Sigmoid colon (tissue), 7 donors: ENCODE measurements around the gene MIF. TPM values are rescaled to one million over a fixed set of nuclear protein-coding genes. Genes with fewer than 3 reads are reported as not detected.
"Not testable (repeated sequence)": the region's sequence is repeated elsewhere in the genome, so short reads cannot be mapped to it uniquely, and the experiment has no call there.

Experiments
- DNase-seq: peaks from one replicate; pipeline ENCODE4 v3.0.0-alpha.2; 2019
- H3K27ac ChIP-seq, 4 donors: fragments of 200-600 bp; sonication (generic); one replicate each; pipeline ENCODE4 v1.5.1; 2016 to 2019; ENCODE audit warnings: mild to moderate bottlenecking in 1 of 4
- H3K27me3 ChIP-seq, 3 donors: fragments of 200-600 bp; sonication (generic); one replicate each; pipeline ENCODE4 v1.5.1; 2019; ENCODE audit warnings: mild to moderate bottlenecking in 1 of 3
- H3K36me3 ChIP-seq, 4 donors: fragments of 200-600 bp; sonication (generic); one replicate each; pipeline ENCODE4 v1.5.1; 2016 to 2019
- H3K4me1 ChIP-seq, 4 donors: fragments of 200-600 bp; sonication (generic); one replicate each; pipeline ENCODE4 v1.5.1; 2017 to 2019
- H3K4me3 ChIP-seq, 4 donors: fragments of 200-600 bp; sonication (generic); one replicate each; pipeline ENCODE4 v1.5.1; 2017 to 2019; ENCODE audit warnings: mild to moderate bottlenecking in 2 of 4, moderate library complexity in 1 of 4
- H3K9me3 ChIP-seq, 4 donors: fragments of 200-600 bp in 3 of 4; sonication (generic) in 3 of 4; one replicate each; pipeline versions ENCODE4 v1.5.1 to v1.6.1; 2013 to 2019
- EP300 ChIP-seq, 4 donors: sonication (generic); formaldehyde crosslinking; IDR thresholded peaks; one replicate each; pipeline ENCODE4 v1.6.1; 2017; ENCODE audit warnings: antibody characterized with exemption in 4 of 4
- POLR2A ChIP-seq, 2 donors: fragments of 450-650 bp; IDR thresholded peaks; one replicate each; pipeline ENCODE4 v1.6.1; 2016; ENCODE audit warnings: antibody characterized with exemption in 2 of 2, mild to moderate bottlenecking in 2 of 2, moderate library complexity in 2 of 2
- POLR2AphosphoS5 ChIP-seq, 4 donors: sonication (generic); formaldehyde crosslinking; IDR thresholded peaks; one replicate each; pipeline ENCODE4 v1.6.1; 2017; ENCODE audit warnings: antibody characterized with exemption in 4 of 4
- WGBS, 2 donors: extraction: QIAGEN DNeasy Blood & Tissue Kit; methylation state at CpG; one replicate each; pipeline ENCODE4 v1.1.7; 2013; 5-methylcytosine and 5-hydroxymethylcytosine counted together
- intact Hi-C: fragments of 100-400 bp; cut with DNase I; formaldehyde crosslinking; loops from one replicate; pipeline ENCODE4 v1.15.1; 2023
- polyA plus RNA-seq, 3 donors: library from polyadenylated mRNA; stranded (reverse); fragments of 200-250 nt; gene quantifications; one replicate each; pipeline ENCODE4 v1.2.3, GENCODE V29; 2013
- total RNA-seq, 4 donors: library from RNA; depleted of rRNA; stranded (reverse); fragments of >200 nt; gene quantifications; one replicate each; pipeline ENCODE4 v1.1.0, GENCODE V29; 2016
- TF ChIP-seq, protein P1 (sequence below), 4 experiments: fragments of 450-650 bp in 3 of 4; fragments of 200-600 bp in 1 of 4; IDR thresholded peaks; one replicate each; pipeline ENCODE4 v1.5.1; 2016 to 2019; ENCODE audit warnings: antibody characterized with exemption in 4 of 4, mild to moderate bottlenecking in 3 of 4, moderate library complexity in 2 of 4
- donor health status: healthy with polysubstance abuse.
- donor health status: Bipolar disorder and iron deficiency.
- donor health status: healthy.

The MIF gene
- total and polyA plus RNA-seq, 7 donors, result 159 to 684 (median 296) TPM

- H3K27me3 ChIP-seq, result no peaks in the 10 kb centered on the region
- WGBS, 2 donors, result 1 to 3% methylated on average over 58 of the region's 58 CpGs
- intact Hi-C loops, result loop anchor here (5.0 kb wide), 2 partner anchors 35 to 140 kb away; partner anchors contain the start of gene MIF
- no peaks in the 10 kb centered on the region for H3K36me3 ChIP-seq
- H3K4me3 ChIP-seq, result peak overlapping the region; percentile 48 to 78 (median 62)
- H3K27ac ChIP-seq, result peak overlapping the region; percentile 94 to 99 (median 98)
- TF ChIP-seq POLR2A (IDR thresholded peaks at IDR 0.05), result no peak
- peak in 1 of 4 donors; percentile 10 for TF ChIP-seq POLR2AphosphoS5 (IDR thresholded peaks at IDR 0.05)
- TF ChIP-seq, protein P1, sequence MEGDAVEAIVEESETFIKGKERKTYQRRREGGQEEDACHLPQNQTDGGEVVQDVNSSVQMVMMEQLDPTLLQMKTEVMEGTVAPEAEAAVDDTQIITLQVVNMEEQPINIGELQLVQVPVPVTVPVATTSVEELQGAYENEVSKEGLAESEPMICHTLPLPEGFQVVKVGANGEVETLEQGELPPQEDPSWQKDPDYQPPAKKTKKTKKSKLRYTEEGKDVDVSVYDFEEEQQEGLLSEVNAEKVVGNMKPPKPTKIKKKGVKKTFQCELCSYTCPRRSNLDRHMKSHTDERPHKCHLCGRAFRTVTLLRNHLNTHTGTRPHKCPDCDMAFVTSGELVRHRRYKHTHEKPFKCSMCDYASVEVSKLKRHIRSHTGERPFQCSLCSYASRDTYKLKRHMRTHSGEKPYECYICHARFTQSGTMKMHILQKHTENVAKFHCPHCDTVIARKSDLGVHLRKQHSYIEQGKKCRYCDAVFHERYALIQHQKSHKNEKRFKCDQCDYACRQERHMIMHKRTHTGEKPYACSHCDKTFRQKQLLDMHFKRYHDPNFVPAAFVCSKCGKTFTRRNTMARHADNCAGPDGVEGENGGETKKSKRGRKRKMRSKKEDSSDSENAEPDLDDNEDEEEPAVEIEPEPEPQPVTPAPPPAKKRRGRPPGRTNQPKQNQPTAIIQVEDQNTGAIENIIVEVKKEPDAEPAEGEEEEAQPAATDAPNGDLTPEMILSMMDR (IDR thresholded peaks at IDR 0.05), result peak in 3 of 4 experiments; percentile 13 to 40 (median 19)
- peak; percentile 81 for DNase-seq
- H3K9me3 ChIP-seq, result no peaks in the 10 kb centered on the region
- peaks cover 0 to 22% (median 17%) of the 10 kb centered on the region in 4 donors for H3K4me1 ChIP-seq
Observed at GRCh38 chr22:23856721-23857605, 37.2 kb upstream of the MIF start.

- Histone ChIP-seq H3K9me3 (no peaks in the 10 kb centered on the region), H3K36me3 (peaks cover 0 to 3% (median 0%) of the 10 kb centered on the region in 4 donors), H3K4me3 (peak within 1 kb of the TSS; percentile 48 to 78 (median 62)), H3K27ac (peak within 1 kb of the TSS; percentile 94 to 99 (median 98)), H3K27me3 (no peaks in the 10 kb centered on the region), H3K4me1 (peaks cover 0 to 22% (median 17%) of the 10 kb centered on the region in 4 donors)
- TF ChIP-seq EP300 (IDR thresholded peaks at IDR 0.05), result no peak
- peak; percentile 83 for TF ChIP-seq POLR2A (IDR thresholded peaks at IDR 0.05)
- TF ChIP-seq, protein P1 (IDR thresholded peaks at IDR 0.05), result peak; percentile 4 to 60 (median 11)
- TF ChIP-seq POLR2AphosphoS5 (IDR thresholded peaks at IDR 0.05), result peak; percentile 90 to 97 (median 94)
- 1% methylated on average over 60 of the region's 60 CpGs for WGBS, 2 donors
- DNase-seq, result peak; percentile 98
- intact Hi-C loops, result loop anchor here (5.0 kb wide), 2 partner anchors 34 to 141 kb away; partner anchors contain the start of gene MIF
Observed at GRCh38 chr22:23857606-23858483, 36.3 kb upstream of the MIF start, which contains the start of gene SLC2A11. Gene SLC2A11, plus strand, starts transcription at chr22:23857875. Its CDS starts 125 bp downstream, at chr22:23858000.

- no peaks in the 10 kb centered on the region for H3K27me3 ChIP-seq
- TF ChIP-seq EP300 (IDR thresholded peaks at IDR 0.05), result no peak
- no peak for TF ChIP-seq POLR2A (IDR thresholded peaks at IDR 0.05)
- TF ChIP-seq POLR2AphosphoS5 (IDR thresholded peaks at IDR 0.05), result no peak
- TF ChIP-seq, protein P1 (IDR thresholded peaks at IDR 0.05), result peak in 2 of 4 experiments; percentile 3 to 36
- peak overlapping the region in 3 of 4 donors; percentile 53 to 78 (median 71) for H3K4me3 ChIP-seq
- intact Hi-C loops, result loop anchor here (5.0 kb wide), 2 partner anchors 34 to 141 kb away; partner anchors contain the start of gene MIF
- H3K4me1 ChIP-seq, result peaks cover 0 to 22% (median 17%) of the 10 kb centered on the region in 4 donors
- peak overlapping the region; percentile 94 to 99 (median 98) for H3K27ac ChIP-seq
- 48 to 72% methylated on average over 7 of the region's 7 CpGs for WGBS, 2 donors
- peaks cover 0 to 9% (median 0%) of the 10 kb centered on the region in 4 donors for H3K36me3 ChIP-seq
- H3K9me3 ChIP-seq, result no peaks in the 10 kb centered on the region
- no peak for DNase-seq
Observed at GRCh38 chr22:23858484-23858815, 35.7 kb upstream of the MIF start.

DNA sequence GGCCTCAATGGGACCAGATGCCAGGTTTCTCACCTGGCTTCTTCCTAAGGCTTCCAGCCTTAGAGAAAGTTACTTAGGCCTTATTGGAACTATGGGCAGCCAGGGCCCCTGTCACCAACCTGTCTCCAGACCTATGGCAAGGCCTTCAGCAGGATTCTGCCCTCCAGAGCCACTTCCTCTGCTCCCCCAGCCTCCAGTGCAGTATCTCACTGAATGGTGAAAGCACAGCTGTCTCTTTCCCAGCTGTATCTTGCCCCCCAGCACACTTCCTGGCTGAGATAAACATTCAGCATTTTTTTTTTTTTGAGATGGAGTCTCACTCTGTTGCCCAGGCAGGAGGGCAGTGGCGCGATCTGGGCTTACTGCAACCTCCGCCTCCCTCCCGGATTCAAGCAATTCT, 35.0 kb upstream of the MIF start:
- no peak for DNase-seq
- TF ChIP-seq POLR2AphosphoS5 (IDR thresholded peaks at IDR 0.05) (no peak), EP300 (IDR thresholded peaks at IDR 0.05) (no peak), POLR2A (IDR thresholded peaks at IDR 0.05) (no peak)
- TF ChIP-seq, protein P1 (IDR thresholded peaks at IDR 0.05), result no peak
- WGBS, 2 donors, result 96 to 99% methylated on average over 4 of the region's 4 CpGs
- Histone ChIP-seq H3K27me3 (no peaks in the 10 kb centered on the region), H3K4me1 (peaks cover 0 to 22% (median 17%) of the 10 kb centered on the region in 4 donors), H3K36me3 (peaks cover 0 to 9% (median 0%) of the 10 kb centered on the region in 4 donors), H3K27ac (no peak overlapping the region), H3K4me3 (no peak overlapping the region), H3K9me3 (no peaks in the 10 kb centered on the region)
- intact Hi-C loops, result loop anchor here (5.0 kb wide), 2 partner anchors 33 to 142 kb away; partner anchors contain the start of gene MIF

- H3K9me3 ChIP-seq, DNase-seq, intact Hi-C loops, H3K27ac ChIP-seq, H3K36me3 ChIP-seq, H3K4me3 ChIP-seq, H3K27me3 ChIP-seq: not testable (repeated sequence)
- H3K4me1 ChIP-seq, result peaks cover 0 to 22% (median 17%) of the 10 kb centered on the region in 4 donors
- 89 to 95% methylated on average over 8 of the region's 8 CpGs for WGBS, 2 donors
Observed at GRCh38 chr22:23860187-23860586, 34.0 kb upstream of the MIF start.
